PFSK-1 (cell line): ENCODE results near the gene BCR.

Source experiments
- FOXP2 ChIP-seq: optimal IDR thresholded peaks from 2 replicates; pipeline ENCODE3; 2011; ENCODE audit warnings: borderline replicate concordance, control low read depth, inconsistent platforms; ENCODE audit not compliant: insufficient read depth; ENCODE audit errors: extremely low read length, extremely low read depth
- POLR2AphosphoS5 ChIP-seq: IDR thresholded peaks from 2 replicates; pipeline ENCODE4 v1.6.1; 2012; ENCODE audit warnings: low read depth, mild to moderate bottlenecking, control low read depth, low read length, moderate library complexity
- REST ChIP-seq, 2 experiments: IDR thresholded peaks; 2 replicates each; pipeline versions ENCODE4 v1.6.1 to v1.8.0; 2011 to 2012; ENCODE audit warnings: low read depth in 2 of 2, low read length in 2 of 2, control low read depth in 1 of 2, inconsistent platforms in 1 of 2, mild to moderate bottlenecking in 1 of 2, moderate library complexity in 1 of 2; ENCODE audit not compliant: insufficient read depth in 1 of 2
- SIN3A ChIP-seq: IDR thresholded peaks from 2 replicates; pipeline ENCODE4 v1.6.1; 2012; ENCODE audit warnings: mild to moderate bottlenecking, low read length, moderate library complexity, borderline replicate concordance; ENCODE audit not compliant: insufficient read depth
- TAF1 ChIP-seq: IDR thresholded peaks from 2 replicates; pipeline ENCODE4 v1.6.1; 2012; ENCODE audit warnings: low read length, control low read depth, borderline replicate concordance; ENCODE audit not compliant: insufficient read depth

Gene BCR

GRCh38 chr22:23248583-23248982, 68.3 kb downstream of the BCR start:
- no peak for TF ChIP-seq FOXP2
- TF ChIP-seq REST (IDR thresholded peaks at IDR 0.05; ENCODE audit: insufficient read depth in 1 of 2, low read depth in 2 of 2, low read length in 2 of 2) = no peak
- no peak for TF ChIP-seq SIN3A
- no peak for TF ChIP-seq TAF1
- TF ChIP-seq POLR2AphosphoS5 = no peak

DNA sequence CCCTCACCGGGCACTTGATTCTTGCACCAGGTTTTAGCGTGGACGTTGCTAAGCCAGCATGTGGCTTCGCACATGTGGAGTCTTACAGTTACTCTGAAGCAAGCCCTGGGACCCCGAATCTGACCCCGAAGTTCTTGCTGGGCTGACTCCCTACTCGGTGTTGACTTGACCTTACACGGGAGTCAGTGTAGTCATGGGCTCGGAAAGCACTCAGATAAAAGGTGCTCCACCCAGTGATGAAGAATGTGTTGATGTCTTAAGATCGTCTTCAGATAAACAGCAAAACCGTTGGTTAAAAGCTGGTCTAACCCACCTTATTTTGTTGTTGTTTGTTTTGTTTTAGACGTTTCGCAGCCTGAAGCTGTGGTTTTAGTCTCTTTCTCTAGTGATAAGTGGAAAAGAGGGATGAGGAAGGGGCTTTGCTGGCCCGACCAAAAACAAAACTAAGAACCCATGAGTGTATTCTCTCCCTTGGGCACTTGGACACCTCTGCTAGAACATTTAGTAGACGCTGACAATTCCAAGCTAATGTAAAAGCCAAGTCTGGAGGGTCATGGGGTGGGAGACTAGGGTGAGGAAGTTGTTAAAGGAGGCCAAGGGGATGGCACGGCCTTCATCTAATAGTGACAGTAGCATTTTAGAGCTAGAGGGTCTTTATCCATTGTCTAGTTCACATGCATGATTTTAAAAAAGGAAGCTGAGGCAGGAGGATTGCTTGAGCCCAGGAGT, 69.9 kb downstream of the BCR start:
- no peak for TF ChIP-seq FOXP2
- TF ChIP-seq SIN3A = no peak
- no peak for TF ChIP-seq TAF1
- no peak for TF ChIP-seq REST (IDR thresholded peaks at IDR 0.05; ENCODE audit: insufficient read depth in 1 of 2, low read depth in 2 of 2, low read length in 2 of 2)
- TF ChIP-seq POLR2AphosphoS5 = no peak

DNA sequence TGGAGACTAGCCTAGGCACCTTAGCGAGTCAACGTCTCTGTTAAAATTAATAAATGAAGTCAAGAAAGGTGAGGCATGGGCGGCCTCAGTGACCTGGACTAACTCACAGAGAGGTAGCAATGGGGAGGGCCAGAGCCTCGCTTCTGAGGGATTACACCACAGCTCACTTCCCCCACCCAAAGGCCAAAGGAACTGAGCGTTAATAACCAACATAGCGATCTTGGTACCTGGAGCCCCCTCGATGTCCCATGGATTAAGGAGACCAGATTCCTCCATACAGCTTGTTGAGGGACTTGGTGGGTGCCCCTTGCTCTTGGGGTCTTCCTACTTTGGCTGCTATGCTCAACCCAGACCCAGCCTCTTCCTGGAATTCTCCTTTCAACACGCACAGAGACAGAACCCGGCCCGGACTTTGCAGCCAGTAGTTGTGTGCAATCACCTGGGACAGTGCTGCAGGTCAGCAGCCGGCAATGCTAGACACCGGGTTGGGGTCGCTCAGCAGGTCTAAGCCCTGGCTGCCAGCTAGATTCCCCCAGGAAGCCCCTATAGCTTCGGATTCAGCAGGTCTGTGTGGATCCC, 70.6 kb downstream of the BCR start:
- no peak for TF ChIP-seq FOXP2
- TF ChIP-seq TAF1 = no peak

GRCh38 chr22:23251445-23252093, 71.3 kb downstream of the BCR start:
- TF ChIP-seq TAF1 = no peak
- TF ChIP-seq FOXP2 = no peak
- TF ChIP-seq POLR2AphosphoS5 = no peak
- TF ChIP-seq REST (IDR thresholded peaks at IDR 0.05; ENCODE audit: insufficient read depth in 1 of 2, low read depth in 2 of 2, low read length in 2 of 2) = no peak
- no peak for TF ChIP-seq SIN3A

DNA sequence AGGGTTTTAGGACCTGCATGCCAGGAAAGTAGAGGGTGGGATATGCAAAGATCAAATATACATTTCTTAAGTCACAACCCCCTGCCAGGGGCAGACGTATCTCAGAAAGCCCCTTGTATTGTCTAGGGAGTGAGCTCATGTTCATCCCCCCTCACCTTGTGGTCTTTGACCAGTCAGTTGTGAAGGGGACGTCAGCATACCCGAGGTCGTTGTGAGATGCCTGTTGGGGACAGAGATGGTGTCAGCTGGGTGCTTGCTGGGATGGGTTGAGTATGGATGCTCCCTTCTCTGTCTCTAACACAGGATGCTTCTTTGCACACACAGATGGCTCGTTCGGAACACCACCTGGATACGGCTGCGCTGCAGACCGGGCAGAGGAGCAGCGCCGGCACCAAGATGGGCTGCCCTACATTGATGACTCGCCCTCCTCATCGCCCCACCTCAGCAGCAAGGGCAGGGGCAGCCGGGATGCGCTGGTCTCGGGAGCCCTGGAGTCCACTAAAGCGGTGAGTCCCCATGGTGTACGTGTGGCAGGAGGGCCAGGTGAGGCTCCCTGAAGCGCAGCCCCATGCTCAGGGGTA, 73.3 kb downstream of the BCR start:
- TF ChIP-seq TAF1 (no peak), REST (IDR thresholded peaks at IDR 0.05; ENCODE audit: insufficient read depth in 1 of 2, low read depth in 2 of 2, low read length in 2 of 2) (no peak), POLR2AphosphoS5 (no peak), FOXP2 (no peak), SIN3A (no peak)
